ENCODE results near the gene SPACA5B.
"Not testable (repeated sequence)": the region's sequence is repeated elsewhere in the genome, so short reads cannot be mapped to it uniquely, and the experiment has no call there.

Gene SPACA5B

DNA sequence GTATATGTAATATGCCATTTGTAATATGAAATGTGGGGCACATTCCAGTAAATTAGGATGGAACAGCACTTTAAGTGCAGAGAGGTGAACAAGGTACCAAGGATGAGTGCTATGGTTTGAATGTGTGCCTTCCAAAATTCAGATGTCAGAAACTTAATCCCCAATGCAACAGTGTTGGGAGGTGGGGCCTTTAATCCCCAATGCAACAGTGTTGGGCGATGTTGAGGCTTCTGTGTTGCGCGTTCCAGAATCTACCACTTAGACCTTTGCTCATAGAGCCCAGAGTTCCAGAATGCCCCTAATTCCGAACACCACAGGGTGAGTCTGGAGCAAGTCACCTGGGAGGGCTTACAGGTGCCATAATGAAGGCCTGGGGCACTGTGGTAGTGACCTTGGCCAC lies at the start of gene SPACA5B:
TSS of gene SPACA5B (plus strand) at position 301 of the 400 bp plus-strand sequence. CDS start at position 363, 62 bp downstream.
- TF ChIP-seq YY1, CREB1 (IDR thresholded peaks at IDR 0.05; ENCODE audit: low read depth): not testable (repeated sequence)
- TF ChIP-seq, protein P1, sequence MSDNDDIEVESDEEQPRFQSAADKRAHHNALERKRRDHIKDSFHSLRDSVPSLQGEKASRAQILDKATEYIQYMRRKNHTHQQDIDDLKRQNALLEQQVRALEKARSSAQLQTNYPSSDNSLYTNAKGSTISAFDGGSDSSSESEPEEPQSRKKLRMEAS (IDR thresholded peaks at IDR 0.05): not testable (repeated sequence)

DNA sequence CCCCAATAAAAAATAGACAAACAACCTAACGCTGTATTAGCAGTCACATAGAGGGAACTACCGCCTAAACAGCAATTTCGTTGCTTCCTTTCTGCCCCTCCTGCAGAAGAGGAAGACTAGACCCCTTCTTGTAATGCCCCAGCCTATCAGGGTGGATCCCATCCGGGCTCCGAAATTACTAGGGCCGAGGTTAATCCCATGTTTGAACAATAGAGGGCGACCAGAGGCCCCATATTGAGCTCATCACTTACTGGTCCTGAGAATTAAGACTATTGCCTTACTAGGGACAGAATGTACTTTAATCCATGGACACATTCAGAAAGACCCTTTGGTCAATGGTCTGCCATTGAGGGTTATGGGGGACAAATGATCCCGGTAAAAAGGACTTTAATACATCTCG lies 47.2 kb upstream of the SPACA5B start:
- TF ChIP-seq TCF12 (IDR thresholded peaks at IDR 0.05; ENCODE audit: low read depth) (no peak), CREB1 (IDR thresholded peaks at IDR 0.05; ENCODE audit: low read depth) (no peak), ZBTB7A (IDR thresholded peaks at IDR 0.05; ENCODE audit: low read depth) (no peak), YY1 (IDR thresholded peaks at IDR 0.05; ENCODE audit: low read depth) (no peak), RAD21 (IDR thresholded peaks at IDR 0.05; ENCODE audit: low read depth) (peak; percentile 58)

DNA sequence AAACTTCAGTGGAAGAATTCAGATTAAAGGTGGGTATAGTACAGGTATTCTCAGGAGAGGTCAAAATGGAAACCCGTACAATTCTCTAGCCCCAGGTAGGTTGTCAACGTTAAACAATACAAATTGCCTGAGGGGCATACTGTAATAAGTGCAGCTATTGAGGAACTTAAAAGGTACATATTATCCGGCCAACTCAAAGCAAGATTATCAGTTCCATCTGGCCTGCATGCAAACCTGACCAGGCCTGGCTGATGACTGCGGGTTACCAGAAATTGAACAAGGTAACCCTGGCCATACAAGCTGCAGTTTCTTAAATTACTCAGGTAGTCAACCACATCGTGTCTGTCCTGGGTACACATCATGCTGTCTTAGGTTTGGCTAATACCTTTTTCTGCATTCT lies 46.7 kb upstream of the SPACA5B start:
- no peak for TF ChIP-seq TEAD4 (IDR thresholded peaks at IDR 0.05)
- TF ChIP-seq ZBTB7A (IDR thresholded peaks at IDR 0.05; ENCODE audit: low read depth): no peak
- no peak for TF ChIP-seq TCF12 (IDR thresholded peaks at IDR 0.05; ENCODE audit: low read depth)
- TF ChIP-seq EP300 (IDR thresholded peaks at IDR 0.05; ENCODE audit: borderline replicate concordance): no peak
- TF ChIP-seq, protein P1 (IDR thresholded peaks at IDR 0.05): no peak
- TF ChIP-seq, protein P2, sequence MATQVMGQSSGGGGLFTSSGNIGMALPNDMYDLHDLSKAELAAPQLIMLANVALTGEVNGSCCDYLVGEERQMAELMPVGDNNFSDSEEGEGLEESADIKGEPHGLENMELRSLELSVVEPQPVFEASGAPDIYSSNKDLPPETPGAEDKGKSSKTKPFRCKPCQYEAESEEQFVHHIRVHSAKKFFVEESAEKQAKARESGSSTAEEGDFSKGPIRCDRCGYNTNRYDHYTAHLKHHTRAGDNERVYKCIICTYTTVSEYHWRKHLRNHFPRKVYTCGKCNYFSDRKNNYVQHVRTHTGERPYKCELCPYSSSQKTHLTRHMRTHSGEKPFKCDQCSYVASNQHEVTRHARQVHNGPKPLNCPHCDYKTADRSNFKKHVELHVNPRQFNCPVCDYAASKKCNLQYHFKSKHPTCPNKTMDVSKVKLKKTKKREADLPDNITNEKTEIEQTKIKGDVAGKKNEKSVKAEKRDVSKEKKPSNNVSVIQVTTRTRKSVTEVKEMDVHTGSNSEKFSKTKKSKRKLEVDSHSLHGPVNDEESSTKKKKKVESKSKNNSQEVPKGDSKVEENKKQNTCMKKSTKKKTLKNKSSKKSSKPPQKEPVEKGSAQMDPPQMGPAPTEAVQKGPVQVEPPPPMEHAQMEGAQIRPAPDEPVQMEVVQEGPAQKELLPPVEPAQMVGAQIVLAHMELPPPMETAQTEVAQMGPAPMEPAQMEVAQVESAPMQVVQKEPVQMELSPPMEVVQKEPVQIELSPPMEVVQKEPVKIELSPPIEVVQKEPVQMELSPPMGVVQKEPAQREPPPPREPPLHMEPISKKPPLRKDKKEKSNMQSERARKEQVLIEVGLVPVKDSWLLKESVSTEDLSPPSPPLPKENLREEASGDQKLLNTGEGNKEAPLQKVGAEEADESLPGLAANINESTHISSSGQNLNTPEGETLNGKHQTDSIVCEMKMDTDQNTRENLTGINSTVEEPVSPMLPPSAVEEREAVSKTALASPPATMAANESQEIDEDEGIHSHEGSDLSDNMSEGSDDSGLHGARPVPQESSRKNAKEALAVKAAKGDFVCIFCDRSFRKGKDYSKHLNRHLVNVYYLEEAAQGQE (IDR thresholded peaks at IDR 0.05; ENCODE audit: low read depth): no peak
- no peak for TF ChIP-seq TAF1 (IDR thresholded peaks at IDR 0.05; ENCODE audit: low read depth)
- no peak for TF ChIP-seq FOXM1 (IDR thresholded peaks at IDR 0.05; ENCODE audit: borderline replicate concordance, low read depth)
- TF ChIP-seq, protein P3, sequence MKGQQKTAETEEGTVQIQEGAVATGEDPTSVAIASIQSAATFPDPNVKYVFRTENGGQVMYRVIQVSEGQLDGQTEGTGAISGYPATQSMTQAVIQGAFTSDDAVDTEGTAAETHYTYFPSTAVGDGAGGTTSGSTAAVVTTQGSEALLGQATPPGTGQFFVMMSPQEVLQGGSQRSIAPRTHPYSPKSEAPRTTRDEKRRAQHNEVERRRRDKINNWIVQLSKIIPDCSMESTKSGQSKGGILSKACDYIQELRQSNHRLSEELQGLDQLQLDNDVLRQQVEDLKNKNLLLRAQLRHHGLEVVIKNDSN (IDR thresholded peaks at IDR 0.05): no peak
- no peak for TF ChIP-seq EGR1 (IDR thresholded peaks at IDR 0.05)
- no peak for TF ChIP-seq CREB1 (IDR thresholded peaks at IDR 0.05; ENCODE audit: low read depth)
- no peak for TF ChIP-seq CEBPB (IDR thresholded peaks at IDR 0.05)
- no peak for TF ChIP-seq RAD21 (IDR thresholded peaks at IDR 0.05; ENCODE audit: low read depth)
- TF ChIP-seq NFIC (IDR thresholded peaks at IDR 0.05): no peak
- TF ChIP-seq YY1 (IDR thresholded peaks at IDR 0.05; ENCODE audit: low read depth): no peak

DNA sequence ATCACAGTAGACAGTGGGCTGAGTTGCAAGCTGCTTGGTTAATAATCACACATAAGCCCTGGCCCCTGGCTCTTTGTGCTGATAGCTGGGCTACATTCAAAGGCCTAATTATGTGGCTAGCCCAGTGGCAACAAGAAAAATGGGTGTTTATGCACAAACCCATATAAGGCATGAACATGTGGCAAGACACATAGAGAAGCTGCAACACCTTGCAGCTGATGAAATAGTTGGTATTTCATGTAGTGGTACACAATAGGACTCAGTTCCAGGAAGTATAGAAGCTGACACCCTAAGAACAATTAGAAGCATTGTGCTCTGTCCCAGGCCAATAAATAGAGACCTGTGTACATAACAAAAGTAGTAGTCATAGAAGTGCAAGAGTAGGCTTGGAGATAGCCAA lies 44.3 kb upstream of the SPACA5B start:
- TF ChIP-seq EGR1 (IDR thresholded peaks at IDR 0.05) (no peak), FOXM1 (IDR thresholded peaks at IDR 0.05; ENCODE audit: borderline replicate concordance, low read depth) (no peak), EP300 (IDR thresholded peaks at IDR 0.05; ENCODE audit: borderline replicate concordance) (no peak), ZBTB7A (IDR thresholded peaks at IDR 0.05; ENCODE audit: low read depth) (no peak), CREB1 (IDR thresholded peaks at IDR 0.05; ENCODE audit: low read depth) (no peak)
- TF ChIP-seq, protein P1 (IDR thresholded peaks at IDR 0.05): no peak

DNA sequence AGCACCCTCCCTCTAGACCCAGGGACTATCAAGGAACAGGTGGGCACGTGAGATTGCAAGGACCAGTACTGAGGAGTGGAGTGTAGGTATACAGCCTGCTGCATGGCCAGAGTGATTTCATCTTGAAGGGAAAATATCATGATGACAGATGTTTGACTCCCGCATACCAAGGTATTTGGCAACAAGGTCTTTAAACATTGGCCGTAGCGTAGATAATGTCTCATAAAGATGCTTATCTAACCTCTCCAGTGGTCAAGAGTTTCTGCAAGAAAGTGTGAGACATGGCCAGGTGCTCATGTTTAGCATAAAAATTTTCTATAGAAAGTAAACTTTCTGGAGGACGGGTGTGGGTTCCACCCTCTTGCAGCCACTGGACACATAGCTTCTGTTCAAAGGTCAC lies 40.3 kb upstream of the SPACA5B start:
- no peak for TF ChIP-seq CEBPB (IDR thresholded peaks at IDR 0.05)

DNA sequence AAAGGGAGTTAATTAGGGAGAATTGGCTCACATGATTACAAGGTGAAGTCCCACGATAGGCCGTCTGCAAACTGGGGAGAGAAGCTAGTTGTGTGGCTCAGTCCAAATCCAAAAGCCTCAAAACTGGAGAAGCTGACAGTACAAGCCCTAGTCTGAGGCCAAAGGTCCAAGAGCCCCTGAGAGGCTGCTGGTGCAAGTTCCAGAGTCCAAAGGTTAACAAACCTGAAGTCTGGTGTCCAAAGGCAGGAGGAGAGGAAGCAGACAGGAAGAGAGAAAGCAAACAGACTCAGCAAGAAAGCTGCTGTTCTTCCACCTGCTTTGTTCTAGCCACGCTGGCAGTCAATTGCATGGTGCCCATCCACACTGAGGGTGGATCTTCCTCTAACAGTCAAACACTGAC lies 29.0 kb upstream of the SPACA5B start:
- TF ChIP-seq CREB1 (IDR thresholded peaks at IDR 0.05; ENCODE audit: low read depth) (no peak), NFIC (IDR thresholded peaks at IDR 0.05) (no peak), EGR1 (IDR thresholded peaks at IDR 0.05) (no peak), TEAD4 (IDR thresholded peaks at IDR 0.05) (no peak), TCF12 (IDR thresholded peaks at IDR 0.05; ENCODE audit: low read depth) (no peak), YY1 (IDR thresholded peaks at IDR 0.05; ENCODE audit: low read depth) (no peak), EP300 (IDR thresholded peaks at IDR 0.05; ENCODE audit: borderline replicate concordance) (no peak)
- TF ChIP-seq, protein P2 (IDR thresholded peaks at IDR 0.05; ENCODE audit: low read depth): no peak

DNA sequence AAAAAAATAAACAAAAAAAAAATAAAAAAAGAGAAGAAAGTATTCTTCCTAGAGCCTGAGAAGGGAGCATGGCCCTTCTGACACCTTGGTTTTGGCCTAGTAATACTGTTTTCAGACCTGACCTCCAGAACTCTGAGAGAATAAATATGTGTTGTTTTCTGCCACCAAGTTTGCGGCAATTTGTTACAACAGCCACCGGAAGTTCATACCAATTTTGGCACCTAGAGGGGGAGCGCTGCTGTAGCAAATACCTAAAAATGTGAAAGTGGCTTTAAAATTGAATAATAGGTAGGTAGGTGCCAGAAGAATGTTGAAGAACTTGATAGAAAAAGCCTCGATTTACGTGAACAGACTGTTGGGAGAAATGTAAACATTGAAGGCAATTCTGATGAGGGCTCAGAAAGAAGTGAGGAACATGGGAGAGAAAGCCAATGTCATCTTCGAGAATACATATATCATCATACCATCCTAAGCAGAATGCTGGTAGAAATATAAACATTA lies 27.5 kb upstream of the SPACA5B start:
- no peak for TF ChIP-seq RAD21 (IDR thresholded peaks at IDR 0.05; ENCODE audit: low read depth)
- TF ChIP-seq, protein P2 (IDR thresholded peaks at IDR 0.05; ENCODE audit: low read depth): no peak
- TF ChIP-seq NFIC (IDR thresholded peaks at IDR 0.05): no peak
- TF ChIP-seq EP300 (IDR thresholded peaks at IDR 0.05; ENCODE audit: borderline replicate concordance): no peak
- no peak for TF ChIP-seq EGR1 (IDR thresholded peaks at IDR 0.05)
- TF ChIP-seq FOXM1 (IDR thresholded peaks at IDR 0.05; ENCODE audit: borderline replicate concordance, low read depth): no peak
- no peak for TF ChIP-seq TCF12 (IDR thresholded peaks at IDR 0.05; ENCODE audit: low read depth)
- TF ChIP-seq CEBPB (IDR thresholded peaks at IDR 0.05): no peak
- no peak for TF ChIP-seq CREB1 (IDR thresholded peaks at IDR 0.05; ENCODE audit: low read depth)
- no peak for TF ChIP-seq YY1 (IDR thresholded peaks at IDR 0.05; ENCODE audit: low read depth)
- TF ChIP-seq ZBTB7A (IDR thresholded peaks at IDR 0.05; ENCODE audit: low read depth): no peak
- no peak for TF ChIP-seq TEAD4 (IDR thresholded peaks at IDR 0.05)
- TF ChIP-seq, protein P3 (IDR thresholded peaks at IDR 0.05): no peak
- TF ChIP-seq, protein P1 (IDR thresholded peaks at IDR 0.05): no peak

Measured in Ishikawa (cell line).